ENCODE data around the gene NEB. TPM values are rescaled to one million over a fixed set of nuclear protein-coding genes. Genes with fewer than 3 reads are reported as not detected.

Gene NEB
- total RNA-seq, 2 donors from 2014 or later = 61.1 to 136 TPM

DNA sequence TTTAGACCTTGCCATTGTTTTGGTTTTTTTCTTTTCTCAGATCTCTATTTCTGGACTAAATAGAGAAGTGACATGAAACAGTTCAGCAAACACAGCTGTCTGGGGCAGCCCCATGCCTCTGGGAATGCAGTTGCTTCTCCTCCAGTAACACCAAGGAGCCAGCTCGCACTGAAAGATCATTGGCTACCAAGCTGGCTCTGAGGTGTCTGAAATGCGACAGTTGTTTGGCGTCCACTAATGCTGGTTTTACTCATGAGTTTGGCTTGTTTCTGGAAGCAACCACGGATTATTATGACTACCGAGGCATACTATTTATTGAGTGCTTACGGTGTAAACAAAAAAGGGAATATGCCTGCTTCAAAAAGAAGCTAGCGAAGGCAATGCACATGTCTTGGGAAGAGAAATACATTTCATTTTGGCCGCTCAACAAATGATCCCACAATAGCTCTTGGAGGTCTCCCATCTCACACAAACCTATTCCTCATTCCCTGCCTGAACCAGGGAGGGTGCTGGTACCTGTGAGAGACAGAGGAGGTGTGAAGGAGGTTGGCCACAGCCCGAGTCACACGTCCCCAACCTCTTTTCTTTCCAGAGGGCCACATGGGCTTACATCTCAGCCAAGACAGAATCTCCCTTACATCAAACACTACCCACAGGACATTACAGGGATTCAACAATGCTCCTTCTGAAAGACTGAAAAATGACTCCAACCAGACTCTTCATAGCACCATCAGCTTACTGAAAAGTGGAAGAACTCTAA lies 37.5 kb upstream of the NEB start:
- Histone ChIP-seq H3K27me3 (no peaks in the 10 kb centered on the region), H3K36me3 (peaks cover 5% of the 10 kb centered on the region), H3K9me3 (no peaks in the 10 kb centered on the region), H3K4me1 (peaks cover 0 to 40% of the 10 kb centered on the region in 2 donors), H3K27ac (peak overlapping the region; percentile 63 to 77), H3K4me3 (no peak overlapping the region)
- TF ChIP-seq, protein P1, sequence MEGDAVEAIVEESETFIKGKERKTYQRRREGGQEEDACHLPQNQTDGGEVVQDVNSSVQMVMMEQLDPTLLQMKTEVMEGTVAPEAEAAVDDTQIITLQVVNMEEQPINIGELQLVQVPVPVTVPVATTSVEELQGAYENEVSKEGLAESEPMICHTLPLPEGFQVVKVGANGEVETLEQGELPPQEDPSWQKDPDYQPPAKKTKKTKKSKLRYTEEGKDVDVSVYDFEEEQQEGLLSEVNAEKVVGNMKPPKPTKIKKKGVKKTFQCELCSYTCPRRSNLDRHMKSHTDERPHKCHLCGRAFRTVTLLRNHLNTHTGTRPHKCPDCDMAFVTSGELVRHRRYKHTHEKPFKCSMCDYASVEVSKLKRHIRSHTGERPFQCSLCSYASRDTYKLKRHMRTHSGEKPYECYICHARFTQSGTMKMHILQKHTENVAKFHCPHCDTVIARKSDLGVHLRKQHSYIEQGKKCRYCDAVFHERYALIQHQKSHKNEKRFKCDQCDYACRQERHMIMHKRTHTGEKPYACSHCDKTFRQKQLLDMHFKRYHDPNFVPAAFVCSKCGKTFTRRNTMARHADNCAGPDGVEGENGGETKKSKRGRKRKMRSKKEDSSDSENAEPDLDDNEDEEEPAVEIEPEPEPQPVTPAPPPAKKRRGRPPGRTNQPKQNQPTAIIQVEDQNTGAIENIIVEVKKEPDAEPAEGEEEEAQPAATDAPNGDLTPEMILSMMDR (IDR thresholded peaks at IDR 0.05) = no peak
- peak; percentile 72 for DNase-seq (ENCODE audit: low spot score)

DNA sequence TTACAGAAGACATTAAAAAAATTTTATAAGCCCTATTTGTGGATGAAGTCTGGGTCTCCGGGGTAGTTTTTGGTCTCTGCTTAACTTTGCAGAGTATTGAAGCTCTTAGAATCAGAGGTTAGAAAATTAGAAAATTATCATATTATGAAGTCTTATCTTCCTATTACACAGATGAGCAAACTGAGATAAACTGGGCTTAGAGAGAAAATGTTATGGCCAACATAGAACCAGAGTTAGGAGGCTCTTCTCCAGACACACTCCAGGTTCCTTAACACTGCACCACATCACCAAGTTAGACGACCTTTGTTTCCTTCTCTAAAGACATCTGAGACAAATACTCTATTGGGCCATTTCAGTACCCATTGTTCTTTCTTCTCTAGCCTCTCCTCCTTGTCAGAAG lies 36.7 kb upstream of the NEB start:
- Histone ChIP-seq H3K4me3 (no peak overlapping the region), H3K9me3 (no peaks in the 10 kb centered on the region), H3K27me3 (no peaks in the 10 kb centered on the region), H3K4me1 (peaks cover 0 to 45% of the 10 kb centered on the region in 2 donors), H3K36me3 (no peaks in the 10 kb centered on the region), H3K27ac (peak overlapping the region; percentile 63 to 77)
- no peak for DNase-seq (ENCODE audit: low spot score)
- TF ChIP-seq, protein P1 (IDR thresholded peaks at IDR 0.05) = no peak

DNA sequence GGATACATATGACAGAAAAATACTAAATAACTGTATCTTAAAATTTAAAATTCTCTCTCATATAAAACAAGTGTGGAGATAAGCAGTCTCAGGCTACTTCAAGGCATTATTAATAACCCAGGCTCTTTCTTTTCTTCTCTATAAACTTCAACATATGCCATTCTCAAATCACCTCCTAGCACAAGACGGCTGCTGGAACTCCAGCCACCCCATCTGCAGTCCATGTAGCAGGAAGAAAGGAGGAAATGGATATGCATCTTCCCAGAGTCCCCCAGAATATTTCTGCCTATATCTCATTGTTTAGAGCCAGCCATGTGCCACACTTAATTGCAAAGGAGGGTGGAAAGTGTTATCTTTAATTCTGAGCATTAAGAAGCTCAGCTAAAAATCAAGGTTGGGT lies 35.3 kb upstream of the NEB start:
- Histone ChIP-seq H3K36me3 (no peaks in the 10 kb centered on the region), H3K27me3 (no peaks in the 10 kb centered on the region), H3K4me1 (peaks cover 0 to 43% of the 10 kb centered on the region in 2 donors), H3K4me3 (no peak overlapping the region), H3K27ac (no peak overlapping the region), H3K9me3 (no peaks in the 10 kb centered on the region)
- no peak for DNase-seq (ENCODE audit: low spot score)
- TF ChIP-seq, protein P1 (IDR thresholded peaks at IDR 0.05) = no peak

DNA sequence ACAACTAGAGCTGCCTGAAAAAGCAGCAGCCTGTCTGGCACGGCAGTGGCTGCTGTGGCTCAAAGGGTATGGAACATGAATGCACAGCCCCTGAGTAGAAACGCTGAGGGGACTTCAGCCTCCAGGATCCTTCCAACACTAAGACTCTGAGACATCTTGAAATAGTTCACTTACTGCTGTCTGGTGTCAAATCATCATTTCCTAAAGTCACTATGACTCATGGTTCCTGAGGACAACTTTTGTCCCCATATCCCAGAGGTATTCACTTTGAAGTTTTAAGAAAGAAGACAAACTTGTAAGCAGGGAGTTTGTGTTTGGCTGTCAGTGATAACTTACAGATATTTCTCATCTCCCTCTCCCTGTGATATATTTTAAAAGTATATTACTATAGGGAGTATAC lies 33.3 kb upstream of the NEB start:
- Histone ChIP-seq H3K36me3 (no peaks in the 10 kb centered on the region), H3K4me1 (peaks cover 0 to 36% of the 10 kb centered on the region in 2 donors), H3K4me3 (no peak overlapping the region), H3K27ac (peak overlapping the region in 1 of 2 donors; percentile 14), H3K27me3 (no peaks in the 10 kb centered on the region), H3K9me3 (no peaks in the 10 kb centered on the region)
- no peak for DNase-seq (ENCODE audit: low spot score)
- TF ChIP-seq, protein P1 (IDR thresholded peaks at IDR 0.05) = no peak

DNA sequence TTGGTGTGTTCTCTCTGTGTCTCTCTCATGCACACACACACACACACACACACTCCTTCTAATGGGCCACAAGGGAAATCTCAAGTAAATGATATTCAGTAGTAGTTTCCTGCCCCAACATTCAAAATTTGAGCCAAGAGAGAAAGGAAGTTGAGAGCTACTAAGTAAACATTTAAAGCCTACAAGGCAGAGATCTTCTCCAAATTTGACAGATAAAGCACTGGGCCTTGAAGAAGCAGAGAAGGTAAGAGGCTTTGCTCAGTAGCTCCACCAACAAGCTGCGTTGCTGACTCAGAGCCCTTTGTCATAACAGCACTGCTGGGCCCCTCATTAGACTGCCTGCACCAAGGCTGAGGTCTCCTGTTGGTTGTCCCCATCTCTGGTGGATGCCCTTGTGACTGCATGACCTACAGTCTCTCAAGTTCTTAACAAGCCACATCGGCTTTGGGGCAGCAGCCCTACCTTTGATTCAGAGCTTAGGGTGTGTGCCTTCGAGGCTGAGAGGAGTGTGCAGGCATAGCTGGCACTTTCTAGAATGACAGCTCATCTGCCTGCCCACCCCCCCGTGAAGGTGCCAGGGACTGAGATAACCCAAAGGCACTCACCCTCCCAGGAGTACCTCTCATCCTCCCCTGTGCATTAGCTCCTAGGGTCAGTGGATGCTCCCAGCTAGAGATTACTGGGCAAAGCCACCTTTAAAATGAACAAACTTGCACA lies 32.3 kb upstream of the NEB start:
- no peaks in the 10 kb centered on the region for H3K36me3 ChIP-seq
- H3K27ac ChIP-seq = peak overlapping the region in 1 of 2 donors; percentile 14
- DNase-seq (ENCODE audit: low spot score) = no peak
- H3K27me3 ChIP-seq = no peaks in the 10 kb centered on the region
- H3K4me3 ChIP-seq = no peak overlapping the region
- H3K9me3 ChIP-seq = no peaks in the 10 kb centered on the region
- TF ChIP-seq, protein P1 (IDR thresholded peaks at IDR 0.05) = no peak
- H3K4me1 ChIP-seq = peaks cover 0 to 28% of the 10 kb centered on the region in 2 donors

Measured in right atrium auricular region (tissue), 2 donors.